Adipocyte (in vitro differentiated cells): ENCODE results near the gene PDSS2.
"Not testable (repeated sequence)": the region's sequence is repeated elsewhere in the genome, so short reads cannot be mapped to it uniquely, and the experiment has no call there.

Experiments used
- DNase-seq: peaks from one replicate; pipeline ENCODE4 v3.0.0-alpha.2; 2015; ENCODE audit warnings: low read depth
- H3K27me3 ChIP-seq: replicated peaks from 2 replicates; pipeline ENCODE4 v1.7.0; 2013; ENCODE audit warnings: mild to moderate bottlenecking, low read length, moderate library complexity; ENCODE audit not compliant: control insufficient read depth, insufficient read depth
- H3K36me3 ChIP-seq: 2 replicates; pipeline ENCODE4 v1.7.0; 2013; ENCODE audit warnings: low read length, mild to moderate bottlenecking, moderate library complexity; ENCODE audit not compliant: control insufficient read depth, insufficient read depth, severe bottlenecking
- H3K4me1 ChIP-seq: 2 replicates; pipeline ENCODE4 v1.7.0; 2013; ENCODE audit warnings: mild to moderate bottlenecking, low read length, moderate library complexity; ENCODE audit not compliant: control insufficient read depth, insufficient read depth
- H3K4me3 ChIP-seq: 2 replicates; pipeline ENCODE4 v1.7.0; 2013; ENCODE audit warnings: mild to moderate bottlenecking, low read length, moderate library complexity
- H3K9ac ChIP-seq: 2 replicates; pipeline ENCODE4 v1.7.0; 2013; ENCODE audit warnings: mild to moderate bottlenecking, low read length, moderate library complexity
- H3K9me3 ChIP-seq: 2 replicates; pipeline ENCODE4 v1.7.0; 2013; ENCODE audit warnings: mild to moderate bottlenecking, low read length, moderate library complexity; ENCODE audit not compliant: control insufficient read depth

PDSS2 gene

GRCh38 chr6:107121964-107122495, 337.3 kb downstream of the PDSS2 start:
- H3K9ac ChIP-seq = no peak overlapping the region
- H3K9me3 ChIP-seq = no peaks in the 10 kb centered on the region
- H3K27me3 ChIP-seq = no peaks in the 10 kb centered on the region
- DNase-seq = no peak
- no peak overlapping the region for H3K4me3 ChIP-seq
- no peaks in the 10 kb centered on the region for H3K36me3 ChIP-seq
- H3K4me1 ChIP-seq = peaks cover 4% of the 10 kb centered on the region

- Histone ChIP-seq H3K36me3 (no peaks in the 10 kb centered on the region), H3K9ac (no peak overlapping the region), H3K27me3 (no peaks in the 10 kb centered on the region), H3K4me3 (no peak overlapping the region), H3K9me3 (no peaks in the 10 kb centered on the region), H3K4me1 (peaks cover 8% of the 10 kb centered on the region)
- no peak for DNase-seq
Observed at GRCh38 chr6:107121266-107121665, 338.1 kb downstream of the PDSS2 start.

- Histone ChIP-seq H3K36me3 (no peaks in the 10 kb centered on the region), H3K9ac (no peak overlapping the region), H3K4me3 (no peak overlapping the region), H3K27me3 (no peaks in the 10 kb centered on the region), H3K4me1 (peaks cover 11% of the 10 kb centered on the region), H3K9me3 (no peaks in the 10 kb centered on the region)
- DNase-seq = no peak
Observed at GRCh38 chr6:107120404-107120803, 339.0 kb downstream of the PDSS2 start.

- H3K27me3 ChIP-seq = no peaks in the 10 kb centered on the region
Observed at GRCh38 chr6:107118976-107119375, 340.4 kb downstream of the PDSS2 start.

GRCh38 chr6:107118540-107118939, 340.8 kb downstream of the PDSS2 start:
- not testable (repeated sequence) for H3K4me3 ChIP-seq, H3K9me3 ChIP-seq, H3K27me3 ChIP-seq, H3K36me3 ChIP-seq, DNase-seq, H3K9ac ChIP-seq
- peaks cover 14% of the 10 kb centered on the region for H3K4me1 ChIP-seq

More at GRCh38 chr6:107118976-107119375, 340.4 kb downstream of the PDSS2 start:
- peaks cover 10% of the 10 kb centered on the region for H3K4me1 ChIP-seq
- no peak overlapping the region for H3K4me3 ChIP-seq
- H3K9me3 ChIP-seq = no peaks in the 10 kb centered on the region
- H3K9ac ChIP-seq = no peak overlapping the region
- no peak for DNase-seq
- H3K36me3 ChIP-seq = no peaks in the 10 kb centered on the region

- Histone ChIP-seq H3K9me3 (no peaks in the 10 kb centered on the region), H3K36me3 (no peaks in the 10 kb centered on the region), H3K4me1 (peaks cover 14% of the 10 kb centered on the region), H3K4me3 (no peak overlapping the region), H3K27me3 (no peaks in the 10 kb centered on the region), H3K9ac (no peak overlapping the region)
- no peak for DNase-seq
Observed at GRCh38 chr6:107116931-107117330, 342.4 kb downstream of the PDSS2 start.

GRCh38 chr6:107116328-107116892, 343.0 kb downstream of the PDSS2 start:
- DNase-seq = peak; percentile 36
- no peaks in the 10 kb centered on the region for H3K36me3 ChIP-seq
- peak overlapping the region; percentile 55 for H3K9ac ChIP-seq
- H3K9me3 ChIP-seq = no peaks in the 10 kb centered on the region
- H3K4me3 ChIP-seq = peak overlapping the region; percentile 85
- H3K27me3 ChIP-seq = no peaks in the 10 kb centered on the region
- peaks cover 14% of the 10 kb centered on the region for H3K4me1 ChIP-seq

- peak overlapping the region; percentile 55 for H3K9ac ChIP-seq
- peak overlapping the region; percentile 85 for H3K4me3 ChIP-seq
- DNase-seq = peak; percentile 68
- H3K27me3 ChIP-seq = no peaks in the 10 kb centered on the region
- H3K4me1 ChIP-seq = peaks cover 14% of the 10 kb centered on the region
- H3K36me3 ChIP-seq = no peaks in the 10 kb centered on the region
- no peaks in the 10 kb centered on the region for H3K9me3 ChIP-seq
Observed at GRCh38 chr6:107115695-107116327, 343.6 kb downstream of the PDSS2 start.

GRCh38 chr6:107114926-107115694, 344.3 kb downstream of the PDSS2 start, which contains the start of gene BEND3:
Gene BEND3 (minus strand): TSS chr6:107115515. CDS start chr6:107099285, 16,230 bp downstream.
- peak within 1 kb of the TSS; percentile 55 for H3K9ac ChIP-seq
- no peaks in the 10 kb centered on the region for H3K36me3 ChIP-seq
- peaks cover 15% of the 10 kb centered on the region for H3K4me1 ChIP-seq
- no peaks in the 10 kb centered on the region for H3K9me3 ChIP-seq
- H3K27me3 ChIP-seq = no peaks in the 10 kb centered on the region
- DNase-seq = peak; percentile 62
- peak within 1 kb of the TSS; percentile 85 for H3K4me3 ChIP-seq

GRCh38 chr6:107114213-107114925, 345.0 kb downstream of the PDSS2 start:
- H3K9me3 ChIP-seq = no peaks in the 10 kb centered on the region
- peaks cover 16% of the 10 kb centered on the region for H3K4me1 ChIP-seq
- H3K27me3 ChIP-seq = no peaks in the 10 kb centered on the region
- H3K36me3 ChIP-seq = no peaks in the 10 kb centered on the region
- H3K4me3 ChIP-seq = peak overlapping the region; percentile 75
- peak overlapping the region; percentile 67 for H3K9ac ChIP-seq
- peak; percentile 97 for DNase-seq

GRCh38 chr6:107110200-107110599, 349.2 kb downstream of the PDSS2 start:
- peaks cover 7% of the 10 kb centered on the region for H3K4me1 ChIP-seq
- DNase-seq = no peak
- no peak overlapping the region for H3K9ac ChIP-seq
- no peaks in the 10 kb centered on the region for H3K27me3 ChIP-seq
- no peaks in the 10 kb centered on the region for H3K9me3 ChIP-seq
- H3K4me3 ChIP-seq = no peak overlapping the region
- no peaks in the 10 kb centered on the region for H3K36me3 ChIP-seq
